Measurements from ENCODE around the gene SHROOM4. TPM values are rescaled to one million over a fixed set of nuclear protein-coding genes. Genes with fewer than 3 reads are reported as not detected.

Gene SHROOM4
- total RNA-seq, 1 experiment from 2014 or later, result 2.1 TPM

DNA sequence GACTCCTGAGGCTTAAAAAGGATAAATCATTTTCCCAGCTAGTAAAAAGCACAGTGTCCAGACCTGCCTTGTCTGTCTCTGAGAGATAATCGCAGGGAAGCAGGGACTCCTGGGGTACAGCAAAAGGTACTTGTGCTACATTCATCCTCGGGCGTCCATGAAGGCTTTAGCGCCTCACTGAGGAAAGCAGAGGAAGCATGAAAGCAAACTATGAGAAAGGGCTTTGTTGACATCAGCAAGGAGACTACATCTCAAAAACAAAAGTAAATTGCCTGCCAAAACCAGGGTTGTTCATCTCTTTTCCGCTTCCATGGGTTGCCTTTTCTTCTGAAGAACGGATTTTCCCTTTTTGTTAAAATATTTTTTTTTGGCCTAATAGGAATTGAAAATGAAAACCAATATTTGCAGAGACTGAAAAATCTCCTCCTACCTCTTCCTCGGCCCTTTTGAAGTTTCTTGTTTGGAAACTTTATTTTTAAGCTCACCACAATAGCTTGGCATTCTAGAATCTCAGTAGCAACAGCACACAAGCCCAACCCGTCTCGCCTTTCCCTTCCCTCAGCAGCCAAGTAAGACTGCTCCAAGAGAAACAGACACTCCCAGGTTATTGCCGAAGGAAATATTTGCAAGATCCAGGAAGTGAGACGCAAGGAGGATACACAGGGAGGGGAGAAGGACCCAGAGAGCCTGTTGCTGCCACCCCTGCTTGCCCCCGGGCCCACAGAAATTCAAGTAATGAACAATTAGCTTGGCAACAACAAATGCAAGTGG, 195.0 kb downstream of the SHROOM4 start:
- H2BK12ac ChIP-seq (ENCODE audit: insufficient read length, low read depth, low read length), result no peak overlapping the region
- H3K36me3 Mint-ChIP-seq (ENCODE audit: insufficient read depth in 1 of 3, low read depth in 3 of 3), result no peaks in the 10 kb centered on the region; a peak in 2 of 7 replicates
- DNase-seq, result no peak
- TF ChIP-seq, protein P1, sequence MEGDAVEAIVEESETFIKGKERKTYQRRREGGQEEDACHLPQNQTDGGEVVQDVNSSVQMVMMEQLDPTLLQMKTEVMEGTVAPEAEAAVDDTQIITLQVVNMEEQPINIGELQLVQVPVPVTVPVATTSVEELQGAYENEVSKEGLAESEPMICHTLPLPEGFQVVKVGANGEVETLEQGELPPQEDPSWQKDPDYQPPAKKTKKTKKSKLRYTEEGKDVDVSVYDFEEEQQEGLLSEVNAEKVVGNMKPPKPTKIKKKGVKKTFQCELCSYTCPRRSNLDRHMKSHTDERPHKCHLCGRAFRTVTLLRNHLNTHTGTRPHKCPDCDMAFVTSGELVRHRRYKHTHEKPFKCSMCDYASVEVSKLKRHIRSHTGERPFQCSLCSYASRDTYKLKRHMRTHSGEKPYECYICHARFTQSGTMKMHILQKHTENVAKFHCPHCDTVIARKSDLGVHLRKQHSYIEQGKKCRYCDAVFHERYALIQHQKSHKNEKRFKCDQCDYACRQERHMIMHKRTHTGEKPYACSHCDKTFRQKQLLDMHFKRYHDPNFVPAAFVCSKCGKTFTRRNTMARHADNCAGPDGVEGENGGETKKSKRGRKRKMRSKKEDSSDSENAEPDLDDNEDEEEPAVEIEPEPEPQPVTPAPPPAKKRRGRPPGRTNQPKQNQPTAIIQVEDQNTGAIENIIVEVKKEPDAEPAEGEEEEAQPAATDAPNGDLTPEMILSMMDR (conservative IDR thresholded peaks at IDR 0.05), result peak; percentile 42; the same call in 2 of the 3 replicates
- no peak overlapping the region for H3K4me2 ChIP-seq (ENCODE audit: insufficient read depth, insufficient read length, low read length)
- H4K5ac ChIP-seq (ENCODE audit: insufficient read length, low read depth, low read length), result no peak overlapping the region
- no peaks in the 10 kb centered on the region for H3K27me3 ChIP-seq (ENCODE audit: insufficient read depth, low read length)
- no peak overlapping the region for H2BK5ac ChIP-seq (ENCODE audit: insufficient read length, low read length)
- H3K27me3 Mint-ChIP-seq (ENCODE audit: low read depth), result no peaks in the 10 kb centered on the region
- no peak overlapping the region for H3K4me3 Mint-ChIP-seq
- H2BK20ac ChIP-seq (ENCODE audit: low read depth, low read length, poor library complexity, severe bottlenecking), result no peak overlapping the region
- peaks cover 36% of the 10 kb centered on the region in 2 experiments for H3K4me1 Mint-ChIP-seq
- no peak overlapping the region for H3K18ac ChIP-seq (ENCODE audit: insufficient read length, low read depth, low read length)
- H3K56ac ChIP-seq (ENCODE audit: insufficient read length, low read depth, low read length), result no peak overlapping the region
- H3K27ac Mint-ChIP-seq, result peak overlapping the region in 2 of 3 experiments; percentile 61 to 88; a peak in 2 of 7 replicates
- H2AFZ ChIP-seq (ENCODE audit: low read length), result no peak overlapping the region
- no peaks in the 10 kb centered on the region for H3K9me3 ChIP-seq (ENCODE audit: control insufficient read depth, low read depth, low read length)
- H3K79me2 ChIP-seq (ENCODE audit: insufficient read depth, low read length), result no peaks in the 10 kb centered on the region
- H4K8ac ChIP-seq (replicated peaks; ENCODE audit: insufficient read length, low read depth, low read length), result no peak overlapping the region
- H3K4me1 ChIP-seq (ENCODE audit: insufficient read depth, low read length), result peaks cover 13% of the 10 kb centered on the region
- H3K23ac ChIP-seq (ENCODE audit: insufficient read length, low read depth, low read length), result no peak overlapping the region
- H4K20me1 ChIP-seq (ENCODE audit: control insufficient read depth, insufficient read depth, insufficient read length), result no peaks in the 10 kb centered on the region
- H3K4ac ChIP-seq (ENCODE audit: low read depth, low read length), result no peak overlapping the region
- H3K23me2 ChIP-seq (ENCODE audit: insufficient read length, low read depth, low read length, poor library complexity, severe bottlenecking), result no peaks in the 10 kb centered on the region
- H2BK15ac ChIP-seq (ENCODE audit: low read depth, low read length), result no peak overlapping the region
- H3K9ac ChIP-seq (ENCODE audit: extremely low read depth, insufficient read length, low read length), result no peak overlapping the region
- peaks cover 56 to 61% of the 10 kb centered on the region in 2 experiments for H3K9me3 Mint-ChIP-seq
- H3K79me1 ChIP-seq (ENCODE audit: insufficient read depth, low read depth, low read length, poor library complexity, severe bottlenecking), result no peaks in the 10 kb centered on the region
- H2BK120ac ChIP-seq (ENCODE audit: low read depth, low read length, poor library complexity, severe bottlenecking), result no peak overlapping the region
- WGBS (ENCODE audit: extremely low coverage, insufficient read length, low lambda C conversion rate), result no CpG with 5 or more reads among the region's 12 CpGs
- no peak overlapping the region for H3K14ac ChIP-seq (ENCODE audit: insufficient read depth, low read length)
- H4K91ac ChIP-seq (ENCODE audit: insufficient read length, low read depth, low read length), result no peak overlapping the region
- no peak overlapping the region for H2AK5ac ChIP-seq (ENCODE audit: insufficient read length, low read length)
- no peak overlapping the region for H3T11ph ChIP-seq (ENCODE audit: low read length)
- no peak overlapping the region for H3K27ac ChIP-seq (ENCODE audit: insufficient read length, low read depth, low read length)
